Measurements from ENCODE around the gene FOXP1. TPM values are rescaled to one million over a fixed set of nuclear protein-coding genes. Genes with fewer than 3 reads are reported as not detected.

FOXP1 gene
- total and polyA plus RNA-seq, 2 donors (not counting 1 experiment from before 2014, with no cell fraction given): 91.1 to 508 TPM

- no peak overlapping the region for H3K27ac ChIP-seq (ENCODE audit: low read length in 2 of 2)
- no peak overlapping the region for H2AFZ ChIP-seq (ENCODE audit: insufficient read depth, low read depth, low read length, poor library complexity, severe bottlenecking)
- ATAC-seq (ENCODE audit: low read depth): no peak
- no peak overlapping the region for H3K4me2 ChIP-seq (replicated peaks; ENCODE audit: low read depth, low read length, poor library complexity, severe bottlenecking)
- H3K36me3 ChIP-seq (replicated peaks in 1 of 2; ENCODE audit: control extremely low read depth in 1 of 2, control insufficient read depth in 1 of 2, extremely low read depth in 1 of 2, insufficient read depth in 2 of 2, low read length in 1 of 2): peaks cover 9 to 24% of the 10 kb centered on the region in 2 experiments
- H3K4me3 ChIP-seq (ENCODE audit: control extremely low read depth in 1 of 5, extremely low read depth in 1 of 5, insufficient read depth in 1 of 5, low read depth in 2 of 5, low read length in 4 of 5): no peak overlapping the region
- CTCF ChIA-PET: no interaction called here
- 100% methylated on average over 3 of the region's 4 CpGs for WGBS (ENCODE audit: insufficient coverage)
- H3K9ac ChIP-seq (ENCODE audit: low read length): no peak overlapping the region
- DNase-seq: no peak
- H3K27ac Mint-ChIP-seq: peak overlapping the region; percentile 0
- no peaks in the 10 kb centered on the region for H3K9me3 Mint-ChIP-seq (ENCODE audit: insufficient read depth)
- H3K27me3 Mint-ChIP-seq: no peaks in the 10 kb centered on the region
- intact Hi-C loops (cut with micrococcal nuclease): no loop called here
- POLR2A ChIA-PET: no interaction called here
- H3K4me3 Mint-ChIP-seq: no peak overlapping the region
- TF ChIP-seq EZH2 (IDR thresholded peaks at IDR 0.05; ENCODE audit: borderline replicate concordance, insufficient read depth, low read depth, low read length, poor library complexity, severe bottlenecking) (no peak), CTCF (IDR thresholded peaks at IDR 0.05) (no peak)
- H3K27me3 ChIP-seq (replicated peaks in 1 of 4; ENCODE audit: control extremely low read depth in 1 of 4, control insufficient read depth in 3 of 4, insufficient read depth in 4 of 4, low read length in 3 of 4): no peaks in the 10 kb centered on the region
- H3K9me3 ChIP-seq (ENCODE audit: control extremely low read depth in 1 of 3, control insufficient read depth in 2 of 3, insufficient read depth in 1 of 3, low read length in 2 of 3): no peaks in the 10 kb centered on the region
- H4K20me1 ChIP-seq (ENCODE audit: control insufficient read depth, insufficient read depth, low read length, poor library complexity, severe bottlenecking): peaks cover 28% of the 10 kb centered on the region
- peaks cover 13% of the 10 kb centered on the region for H3K4me1 Mint-ChIP-seq
- no peaks in the 10 kb centered on the region for H3K4me1 ChIP-seq (ENCODE audit: control insufficient read depth in 2 of 2, insufficient read depth in 2 of 2, low read length in 2 of 2)
- H3K79me2 ChIP-seq (ENCODE audit: control insufficient read depth, insufficient read depth, low read length): peaks cover 94% of the 10 kb centered on the region
Observed at GRCh38 chr3:71177375-71177774, 406.2 kb downstream of the FOXP1 start.

DNA sequence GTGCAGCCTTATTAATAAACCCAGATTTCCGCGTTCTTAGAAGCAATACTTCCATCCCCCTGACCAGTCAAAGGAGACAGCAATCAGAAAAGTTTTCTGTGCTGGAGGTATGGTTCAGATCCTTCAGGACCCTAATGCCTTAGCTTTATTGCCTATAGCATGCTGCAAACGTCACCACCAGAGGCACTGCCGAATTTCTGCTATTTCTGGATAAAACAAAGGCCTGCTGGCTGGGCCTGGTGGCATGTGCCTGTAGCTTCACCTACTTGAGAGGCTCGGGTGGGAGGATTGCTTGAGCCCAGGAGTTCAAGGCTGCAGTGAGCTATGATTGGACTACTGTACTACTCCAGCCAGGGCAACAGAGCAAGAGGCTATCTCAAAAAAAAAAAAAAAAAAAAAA, 407.2 kb downstream of the FOXP1 start:
- 100% methylated on average over 5 of the region's 5 CpGs for WGBS (ENCODE audit: insufficient coverage)
- Histone ChIP-seq H3K9me3 (ENCODE audit: control extremely low read depth in 1 of 3, control insufficient read depth in 2 of 3, insufficient read depth in 1 of 3, low read length in 2 of 3) (no peaks in the 10 kb centered on the region), H3K4me1 (ENCODE audit: control insufficient read depth in 2 of 2, insufficient read depth in 2 of 2, low read length in 2 of 2) (no peaks in the 10 kb centered on the region), H3K27ac (ENCODE audit: low read length in 2 of 2) (no peak overlapping the region), H3K4me2 (replicated peaks; ENCODE audit: low read depth, low read length, poor library complexity, severe bottlenecking) (no peak overlapping the region), H3K79me2 (ENCODE audit: control insufficient read depth, insufficient read depth, low read length) (peaks cover 89% of the 10 kb centered on the region), H3K4me3 (ENCODE audit: control extremely low read depth in 1 of 5, extremely low read depth in 1 of 5, insufficient read depth in 1 of 5, low read depth in 2 of 5, low read length in 4 of 5) (no peak overlapping the region), H4K20me1 (ENCODE audit: control insufficient read depth, insufficient read depth, low read length, poor library complexity, severe bottlenecking) (peaks cover 34% of the 10 kb centered on the region), H3K36me3 (replicated peaks in 1 of 2; ENCODE audit: control extremely low read depth in 1 of 2, control insufficient read depth in 1 of 2, extremely low read depth in 1 of 2, insufficient read depth in 2 of 2, low read length in 1 of 2) (peaks cover 9 to 28% of the 10 kb centered on the region in 2 experiments), H2AFZ (ENCODE audit: insufficient read depth, low read depth, low read length, poor library complexity, severe bottlenecking) (no peak overlapping the region), H3K9ac (ENCODE audit: low read length) (no peak overlapping the region), H3K27me3 (replicated peaks in 1 of 4; ENCODE audit: control extremely low read depth in 1 of 4, control insufficient read depth in 3 of 4, insufficient read depth in 4 of 4, low read length in 3 of 4) (no peaks in the 10 kb centered on the region)
- ATAC-seq (ENCODE audit: low read depth) (no peak), DNase-seq (no peak)
- H3K9me3 Mint-ChIP-seq (ENCODE audit: insufficient read depth): no peaks in the 10 kb centered on the region
- TF ChIP-seq EZH2 (IDR thresholded peaks at IDR 0.05; ENCODE audit: borderline replicate concordance, insufficient read depth, low read depth, low read length, poor library complexity, severe bottlenecking): no peak
- TF ChIP-seq CTCF (IDR thresholded peaks at IDR 0.05): no peak
- no peak overlapping the region for H3K27ac Mint-ChIP-seq
- no peaks in the 10 kb centered on the region for H3K27me3 Mint-ChIP-seq
- CTCF ChIA-PET: no interaction called here
- H3K4me1 Mint-ChIP-seq: peaks cover 13% of the 10 kb centered on the region
- POLR2A ChIA-PET: interaction anchor here (0.6 kb wide), 1 partner anchor 35 kb away, joined by 11 read pairs; no protein-coding TSS in a partner anchor
- intact Hi-C loops (cut with micrococcal nuclease): no loop called here
- no peak overlapping the region for H3K4me3 Mint-ChIP-seq

Measured in B cell (primary cell).